SKM-1 (cell line): Measurements from ENCODE around the gene TMEM123.

Experiments
- DNase-seq: peaks from one replicate; lab custom pipeline; 2025; ENCODE audit not compliant: unreplicated experiment; lab: John Stamatoyannopoulos, UW

Gene TMEM123, protein sequence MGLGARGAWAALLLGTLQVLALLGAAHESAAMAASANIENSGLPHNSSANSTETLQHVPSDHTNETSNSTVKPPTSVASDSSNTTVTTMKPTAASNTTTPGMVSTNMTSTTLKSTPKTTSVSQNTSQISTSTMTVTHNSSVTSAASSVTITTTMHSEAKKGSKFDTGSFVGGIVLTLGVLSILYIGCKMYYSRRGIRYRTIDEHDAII

GRCh38 chr11:102452461-102453301, at the start of gene TMEM123:
TSS of gene TMEM123 (minus strand) at chr11:102452765. CDS start at chr11:102452623, 142 bp downstream.
- DNase-seq = peak; percentile 89

DNA sequence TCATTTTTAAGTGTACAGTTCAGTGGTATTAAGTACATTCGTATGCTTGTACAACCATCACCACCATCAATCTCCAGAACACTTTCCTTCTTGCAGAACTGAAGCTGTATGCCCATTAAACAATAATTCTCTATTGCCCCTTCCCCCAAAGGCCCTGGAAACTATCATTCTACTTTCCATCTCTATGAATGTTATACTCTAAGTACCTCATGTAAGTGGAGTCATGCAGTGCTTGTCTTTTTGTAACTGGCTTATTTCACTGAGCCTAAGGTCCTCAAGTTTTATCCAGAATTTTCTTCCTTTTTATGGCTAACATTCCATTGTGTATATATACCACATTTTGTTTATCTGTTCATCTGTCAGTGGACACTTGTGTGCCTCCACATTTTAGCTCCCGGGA, 48.3 kb upstream of the TMEM123 start:
- no peak for DNase-seq

DNA sequence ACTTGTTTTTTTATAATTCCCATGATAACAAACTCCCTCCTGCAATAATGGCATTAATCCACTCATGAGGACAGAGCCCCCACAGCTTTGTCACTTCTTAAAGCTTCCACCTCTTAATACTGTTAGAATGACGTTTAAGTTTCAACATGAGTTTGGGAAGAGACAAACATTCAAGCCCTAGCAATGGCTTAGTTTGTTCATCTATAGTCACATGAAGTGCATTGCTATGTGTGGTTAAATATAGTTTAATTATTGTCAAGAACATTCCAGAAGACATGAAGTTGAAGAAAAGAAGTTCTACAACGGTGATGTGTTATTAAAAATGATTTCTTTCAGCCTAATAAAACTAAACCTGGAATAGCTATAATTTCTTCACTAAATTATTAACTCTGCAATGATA, 47.4 kb upstream of the TMEM123 start:
- no peak for DNase-seq

GRCh38 chr11:102499151-102499550, 46.6 kb upstream of the TMEM123 start:
- DNase-seq = no peak

- no peak for DNase-seq
Measured at GRCh38 chr11:102497061-102497460, 44.5 kb upstream of the TMEM123 start.

GRCh38 chr11:102495161-102496042, 42.8 kb upstream of the TMEM123 start:
- peak; percentile 39 for DNase-seq

- no peak for DNase-seq
Measured at GRCh38 chr11:102494216-102494615, 41.7 kb upstream of the TMEM123 start.

DNA sequence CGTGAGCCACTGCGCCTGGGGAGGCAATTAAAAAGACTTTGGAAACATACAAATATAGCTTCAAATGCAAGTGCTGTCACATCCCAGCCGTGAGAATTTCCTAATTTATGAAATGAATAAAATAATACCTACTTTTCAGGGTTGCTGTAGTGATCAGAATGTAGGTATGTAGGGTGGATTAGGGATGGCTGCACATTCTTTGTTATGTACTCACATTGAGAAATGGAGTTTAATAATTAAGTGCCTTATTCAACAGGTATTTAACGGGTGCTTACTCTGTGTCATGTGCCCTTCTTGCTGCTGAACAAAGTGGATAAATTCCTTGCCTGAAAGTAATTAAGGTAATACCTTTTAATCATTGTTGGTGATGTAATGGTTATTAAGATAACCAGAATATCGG, 41.0 kb upstream of the TMEM123 start:
- no peak for DNase-seq

DNA sequence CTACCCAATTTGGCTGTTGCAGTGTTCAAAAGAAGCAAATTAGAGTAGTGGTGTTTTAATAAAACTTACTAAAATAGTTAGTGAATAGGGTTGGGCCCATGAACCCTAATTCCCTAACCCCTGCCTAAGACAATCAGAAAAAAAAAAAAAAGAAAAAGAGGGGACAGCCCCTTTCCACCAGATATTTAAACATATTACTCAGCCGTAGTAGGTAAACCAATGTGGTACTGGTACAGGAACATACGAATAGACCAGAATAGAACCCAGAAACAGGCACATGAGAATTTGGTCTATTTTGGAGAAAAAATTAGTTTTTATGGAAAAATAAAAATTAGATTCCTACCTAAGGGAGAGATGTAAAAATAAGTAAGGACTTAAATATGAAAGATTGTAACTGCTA, 39.4 kb upstream of the TMEM123 start:
- no peak for DNase-seq

DNA sequence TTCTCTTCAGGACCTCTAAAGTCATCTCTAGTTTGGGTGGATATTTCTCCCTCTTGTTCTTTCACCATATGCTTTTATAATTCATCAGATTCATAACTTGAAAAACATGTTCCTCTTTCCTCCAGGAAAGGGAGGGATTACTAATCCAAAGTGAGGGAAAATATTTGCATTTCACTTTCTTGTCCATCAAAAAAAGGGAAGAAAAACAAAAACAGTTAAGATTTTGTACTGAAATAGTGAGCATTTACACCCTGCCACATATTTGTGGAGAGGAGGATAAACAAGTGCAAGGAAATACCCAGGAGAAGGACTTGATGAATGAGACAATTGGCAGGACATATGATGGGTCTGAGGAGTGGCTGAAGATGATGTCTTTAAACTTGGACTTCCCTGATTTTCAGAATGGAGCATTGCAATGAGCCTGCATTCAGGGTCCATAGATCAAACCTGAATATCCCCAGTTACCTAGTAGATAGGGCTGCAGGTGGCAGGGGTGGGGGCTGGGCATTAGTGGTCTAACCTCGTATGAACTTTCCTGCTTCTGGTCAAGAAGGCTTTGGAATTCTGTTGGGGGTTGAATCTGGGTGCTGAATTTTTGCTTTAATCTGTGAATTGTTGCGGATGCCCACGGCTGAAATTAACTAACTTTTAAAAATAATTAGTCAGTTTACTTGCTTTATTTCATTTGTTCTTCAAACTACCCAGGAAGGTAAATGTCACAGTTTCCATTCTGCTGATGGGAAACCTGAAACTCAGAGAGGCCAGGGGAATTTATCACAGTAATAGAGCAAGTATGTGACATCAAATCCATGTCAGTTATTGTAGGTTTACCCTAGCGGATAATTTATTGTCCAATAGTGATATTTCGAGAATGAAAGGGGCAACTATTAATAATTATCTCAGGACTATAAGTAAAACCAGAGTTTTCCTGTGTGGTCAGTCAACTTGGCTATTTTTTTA, 36.9 kb upstream of the TMEM123 start:
- no peak for DNase-seq

DNA sequence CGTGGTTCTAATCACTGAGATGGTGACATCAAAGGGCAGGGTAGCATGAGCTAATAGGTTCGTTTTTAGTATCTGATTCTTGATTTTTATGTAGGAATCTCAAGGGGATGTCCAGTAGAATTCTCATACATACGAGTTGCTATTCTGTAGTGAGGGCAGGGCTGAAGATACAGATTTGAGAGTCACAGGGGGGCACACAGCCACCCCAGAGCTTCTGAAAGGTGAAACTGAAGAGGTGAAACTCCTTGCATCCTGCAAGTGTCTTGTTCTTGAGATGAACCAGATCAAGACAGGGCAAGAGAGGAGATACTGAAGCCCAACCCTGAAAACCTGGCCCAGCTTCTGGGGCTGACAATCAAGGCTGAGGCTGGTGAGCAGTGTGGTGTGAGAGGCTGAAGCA, 35.6 kb upstream of the TMEM123 start:
- DNase-seq = no peak

GRCh38 chr11:102487214-102487613, 34.6 kb upstream of the TMEM123 start:
- DNase-seq = peak; percentile 24

DNA sequence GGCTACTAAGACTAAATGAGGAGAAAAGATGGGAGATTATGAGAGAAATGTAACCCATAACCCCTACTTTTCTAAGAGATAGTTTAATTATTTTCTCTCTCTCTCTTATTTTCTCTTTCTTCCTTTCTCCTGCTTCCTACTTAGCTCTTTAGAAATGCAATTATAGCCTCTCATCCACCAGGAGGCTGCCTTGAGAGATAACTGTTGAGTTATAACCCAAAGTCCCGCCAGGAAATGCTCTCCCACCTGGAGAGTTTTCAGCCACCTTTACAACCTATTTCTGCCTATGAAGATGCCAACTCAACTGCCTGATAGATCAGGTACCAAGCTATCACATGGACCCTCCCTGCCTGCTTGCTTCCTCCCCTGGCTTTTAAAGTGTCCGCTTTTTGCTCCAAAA, 34.0 kb upstream of the TMEM123 start:
- DNase-seq = no peak

DNA sequence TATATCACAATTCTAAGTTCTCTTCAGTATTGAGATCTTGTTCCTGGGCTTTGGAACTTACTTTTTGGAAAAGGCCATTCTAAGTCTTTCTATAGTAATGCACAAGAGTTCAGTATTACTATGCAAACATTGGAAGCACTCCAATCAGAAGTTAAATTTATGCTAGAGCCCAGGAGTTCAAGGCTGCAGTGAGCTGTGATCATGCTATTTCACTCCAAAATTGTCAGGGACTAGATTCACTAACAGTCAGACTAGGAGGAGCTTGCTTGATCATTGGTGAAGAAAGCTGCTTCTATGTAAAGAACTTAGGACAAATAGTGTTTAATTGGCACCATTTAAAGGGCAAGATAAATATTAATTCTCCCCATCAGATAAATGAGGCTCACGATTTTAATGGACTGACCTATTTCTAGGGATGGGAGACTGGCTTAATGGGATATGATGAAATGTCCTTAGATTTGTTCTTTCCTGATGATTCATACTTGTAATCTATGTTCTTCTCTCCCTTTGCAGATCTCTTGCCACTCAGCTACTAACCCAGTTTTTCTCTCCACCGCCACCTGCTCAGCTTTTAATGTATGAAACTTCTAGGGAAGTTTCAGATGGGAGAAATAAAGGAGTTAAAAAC, 32.6 kb upstream of the TMEM123 start:
- no peak for DNase-seq

GRCh38 chr11:102482433-102482832, 29.9 kb upstream of the TMEM123 start:
- DNase-seq = no peak

- DNase-seq = no peak
Measured at GRCh38 chr11:102479733-102480132, 27.2 kb upstream of the TMEM123 start.

DNA sequence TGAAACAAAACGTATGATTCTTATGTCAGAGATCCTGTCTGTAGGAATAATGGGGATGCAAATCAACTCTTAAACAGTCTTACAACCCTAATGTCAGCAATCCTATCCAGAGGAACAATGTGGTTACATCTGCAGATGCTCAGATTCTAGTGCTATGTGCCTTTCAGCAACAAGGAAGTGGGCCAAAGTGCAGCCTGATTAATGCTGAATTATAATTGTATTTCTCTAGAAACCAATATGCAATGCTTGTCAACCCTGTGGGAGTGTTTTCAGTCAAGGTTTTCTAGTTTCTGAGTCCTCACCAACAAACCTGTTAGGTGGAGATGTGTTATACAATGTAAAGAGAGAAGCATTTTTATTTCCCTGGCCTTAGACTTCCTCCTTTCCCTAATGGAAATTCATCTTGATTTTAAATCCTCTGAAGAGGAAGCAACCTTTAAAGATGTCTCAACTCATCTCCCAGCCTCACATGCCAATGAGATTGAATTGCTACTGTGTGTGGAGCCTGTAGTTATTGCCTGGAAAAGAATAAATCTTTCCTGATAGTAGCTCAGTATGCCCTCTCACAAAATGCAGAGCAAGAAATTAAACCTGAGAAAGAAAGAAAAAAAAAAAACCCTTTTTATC, 26.2 kb upstream of the TMEM123 start:
- DNase-seq = peak; percentile 35

DNA sequence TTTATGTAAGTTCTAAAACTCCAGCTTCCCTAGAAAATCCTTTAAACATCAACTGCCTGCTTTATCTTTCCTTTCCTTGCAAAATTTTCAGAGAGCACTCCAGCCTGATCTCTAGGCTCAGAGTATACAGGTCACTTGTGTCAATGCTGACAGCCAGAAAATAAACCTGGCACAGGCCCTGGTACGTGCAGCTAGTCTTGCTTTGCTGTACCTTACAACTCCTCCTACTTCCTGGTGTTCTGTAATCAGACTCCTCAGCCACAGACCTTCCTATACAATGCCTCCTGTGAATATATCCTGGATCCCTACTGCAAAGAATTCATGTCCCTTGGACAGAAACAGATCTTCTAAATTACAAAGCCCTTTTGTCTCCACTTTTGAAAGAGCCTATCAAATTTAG, 24.2 kb upstream of the TMEM123 start:
- no peak for DNase-seq

DNA sequence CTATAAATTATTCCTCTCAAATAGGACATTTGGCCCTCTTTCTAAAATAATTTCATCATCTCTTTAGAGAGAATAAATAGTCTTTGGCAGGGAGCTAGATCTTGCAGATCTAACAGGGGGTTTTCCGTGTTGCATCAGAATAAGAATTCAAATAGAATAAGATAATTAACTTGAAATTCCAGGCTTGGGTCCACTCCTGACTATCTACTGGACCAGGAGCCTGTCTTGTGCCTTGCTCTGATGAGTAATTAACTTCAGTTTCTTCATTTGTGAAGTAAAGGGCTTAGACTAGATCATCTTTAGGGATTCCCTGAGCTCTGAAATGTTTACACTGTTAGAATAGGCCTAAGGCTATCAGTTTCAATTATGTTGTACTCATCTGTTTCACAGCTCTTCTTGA, 23.5 kb upstream of the TMEM123 start:
- no peak for DNase-seq

DNA sequence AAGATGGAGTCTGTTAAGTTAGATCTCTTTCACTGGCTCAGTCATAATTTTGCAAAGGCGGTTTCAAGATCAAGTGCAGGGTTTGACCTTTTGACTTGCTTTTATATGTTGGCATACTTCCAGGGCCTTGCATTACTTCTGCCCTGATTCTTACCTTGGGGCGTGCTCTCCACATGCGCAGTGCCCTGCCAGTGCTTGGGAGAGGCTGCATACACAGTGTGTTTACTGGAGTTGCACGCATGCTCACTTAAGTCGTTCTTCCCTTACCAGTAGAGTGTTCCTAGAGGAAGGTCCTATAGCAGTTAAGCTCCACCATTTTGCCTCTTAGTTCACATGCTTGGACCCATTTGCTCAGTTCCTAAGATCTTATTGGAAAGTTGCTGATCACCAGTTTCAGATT, 21.0 kb upstream of the TMEM123 start:
- no peak for DNase-seq
